DOHH2 (cell line): ENCODE data around the gene ANKRD36C.
"Not testable (repeated sequence)": the region's sequence is repeated elsewhere in the genome, so short reads cannot be mapped to it uniquely, and the experiment has no call there.

Source experiments
- EZH2phosphoT487 ChIP-seq: fragments of 200-600 bp; sonication (generic); IDR thresholded peaks from 2 replicates; pipeline ENCODE4 v1.6.1; 2017; ENCODE audit warnings: borderline replicate concordance, mild to moderate bottlenecking, antibody characterized with exemption, low read length, moderate library complexity, mixed read lengths
- TF ChIP-seq, protein P1 (sequence below): fragments of 200-600 bp; sonication (generic); IDR thresholded peaks from one replicate; pipeline ENCODE4 v1.5.1; 2014; ENCODE audit warnings: antibody characterized with exemption, mild to moderate bottlenecking, low read depth, low read length; ENCODE audit not compliant: poor library complexity, severe bottlenecking

GRCh38 chr2:95862121-95862520, 129.5 kb downstream of the ANKRD36C start:
- TF ChIP-seq, protein P1, sequence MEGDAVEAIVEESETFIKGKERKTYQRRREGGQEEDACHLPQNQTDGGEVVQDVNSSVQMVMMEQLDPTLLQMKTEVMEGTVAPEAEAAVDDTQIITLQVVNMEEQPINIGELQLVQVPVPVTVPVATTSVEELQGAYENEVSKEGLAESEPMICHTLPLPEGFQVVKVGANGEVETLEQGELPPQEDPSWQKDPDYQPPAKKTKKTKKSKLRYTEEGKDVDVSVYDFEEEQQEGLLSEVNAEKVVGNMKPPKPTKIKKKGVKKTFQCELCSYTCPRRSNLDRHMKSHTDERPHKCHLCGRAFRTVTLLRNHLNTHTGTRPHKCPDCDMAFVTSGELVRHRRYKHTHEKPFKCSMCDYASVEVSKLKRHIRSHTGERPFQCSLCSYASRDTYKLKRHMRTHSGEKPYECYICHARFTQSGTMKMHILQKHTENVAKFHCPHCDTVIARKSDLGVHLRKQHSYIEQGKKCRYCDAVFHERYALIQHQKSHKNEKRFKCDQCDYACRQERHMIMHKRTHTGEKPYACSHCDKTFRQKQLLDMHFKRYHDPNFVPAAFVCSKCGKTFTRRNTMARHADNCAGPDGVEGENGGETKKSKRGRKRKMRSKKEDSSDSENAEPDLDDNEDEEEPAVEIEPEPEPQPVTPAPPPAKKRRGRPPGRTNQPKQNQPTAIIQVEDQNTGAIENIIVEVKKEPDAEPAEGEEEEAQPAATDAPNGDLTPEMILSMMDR, result not testable (repeated sequence)
- TF ChIP-seq EZH2phosphoT487, result not testable (repeated sequence)
